HG03159 (cell line): ENCODE data around the gene HNRNPCL1.
"Not testable (repeated sequence)": the region's sequence is repeated elsewhere in the genome, so short reads cannot be mapped to it uniquely, and the experiment has no call there.

Experiments
- ATAC-seq: cut with Tn5 transposase; IDR thresholded peaks from one replicate; pipeline ENCODE4 v1.9.1; 2021; ENCODE audit warnings: mild to moderate bottlenecking, moderate library complexity; ENCODE audit not compliant: unreplicated experiment

Gene HNRNPCL1

GRCh38 chr1:12848620-12849019 is at the start of gene HNRNPCL1:
Gene HNRNPCL1, minus strand, starts transcription at chr1:12848720. Its CDS starts 431 bp downstream, at chr1:12848289.
- not testable (repeated sequence) for ATAC-seq

- not testable (repeated sequence) for ATAC-seq
Measured at GRCh38 chr1:12898170-12898569, 49.6 kb upstream of the HNRNPCL1 start, which contains the start of gene PRAMEF10. Gene PRAMEF10, minus strand, starts transcription at chr1:12898270. Its CDS starts 2,423 bp downstream, at chr1:12895847.

- not testable (repeated sequence) for ATAC-seq
Measured at GRCh38 chr1:12886101-12886500, 37.6 kb upstream of the HNRNPCL1 start, which contains the start of gene PRAMEF4. Gene PRAMEF4, minus strand, starts transcription at chr1:12886201. Its CDS starts 2,807 bp downstream, at chr1:12883394.

GRCh38 chr1:12878453-12878852 is 29.9 kb upstream of the HNRNPCL1 start:
- not testable (repeated sequence) for ATAC-seq

GRCh38 chr1:12863131-12863880 is 14.8 kb upstream of the HNRNPCL1 start:
- not testable (repeated sequence) for ATAC-seq

- ATAC-seq: not testable (repeated sequence)
Measured at GRCh38 chr1:12856786-12857185, 8.3 kb upstream of the HNRNPCL1 start, which contains the start of gene PRAMEF2. Gene PRAMEF2, plus strand, starts transcription at chr1:12857086. Its CDS starts 1,924 bp downstream, at chr1:12859010.

GRCh38 chr1:12851779-12852178 is 3.3 kb upstream of the HNRNPCL1 start:
- no peak for ATAC-seq

GRCh38 chr1:12833251-12833650 is 15.3 kb downstream of the HNRNPCL1 start:
- not testable (repeated sequence) for ATAC-seq

- not testable (repeated sequence) for ATAC-seq
Measured at GRCh38 chr1:12831310-12831709, 17.2 kb downstream of the HNRNPCL1 start, which contains the start of gene PRAMEF11. Gene PRAMEF11, minus strand, starts transcription at chr1:12831410. Its CDS starts 2,621 bp downstream, at chr1:12828789.

GRCh38 chr1:12819061-12819460 is 29.5 kb downstream of the HNRNPCL1 start:
- not testable (repeated sequence) for ATAC-seq

GRCh38 chr1:12811409-12811784 is 37.1 kb downstream of the HNRNPCL1 start:
- no peak for ATAC-seq

- no peak for ATAC-seq
Measured at GRCh38 chr1:12810691-12811408, 37.7 kb downstream of the HNRNPCL1 start.

- ATAC-seq: no peak
Measured at GRCh38 chr1:12809933-12810332, 38.6 kb downstream of the HNRNPCL1 start.

- ATAC-seq: no peak
Measured at GRCh38 chr1:12799730-12800129, 48.8 kb downstream of the HNRNPCL1 start.

- no peak for ATAC-seq
Measured at GRCh38 chr1:12798911-12799310, 49.6 kb downstream of the HNRNPCL1 start.
